ENCODE results near the gene GRK5. TPM values are rescaled to one million over a fixed set of nuclear protein-coding genes. Genes with fewer than 3 reads are reported as not detected.

The GRK5 gene
- total RNA-seq, 1 experiment from 2014 or later: 1.2 TPM

GRCh38 chr10:119495021-119495505 lies 287.7 kb downstream of the GRK5 start:
- Histone ChIP-seq H2BK20ac (ENCODE audit: low read depth, low read length, poor library complexity, severe bottlenecking) (no peak overlapping the region), H2BK120ac (ENCODE audit: low read depth, low read length, poor library complexity, severe bottlenecking) (no peak overlapping the region), H4K91ac (ENCODE audit: insufficient read length, low read depth, low read length) (no peak overlapping the region), H3K79me2 (ENCODE audit: insufficient read depth, low read length) (no peaks in the 10 kb centered on the region), H3K4me1 (ENCODE audit: insufficient read depth, low read length) (no peaks in the 10 kb centered on the region), H3K9me3 (ENCODE audit: control insufficient read depth, low read depth, low read length) (no peaks in the 10 kb centered on the region), H2BK15ac (ENCODE audit: low read depth, low read length) (no peak overlapping the region), H3K23ac (ENCODE audit: insufficient read length, low read depth, low read length) (no peak overlapping the region), H4K20me1 (ENCODE audit: control insufficient read depth, insufficient read depth, insufficient read length) (no peaks in the 10 kb centered on the region), H3K27ac (ENCODE audit: insufficient read length, low read depth, low read length) (no peak overlapping the region), H3K4ac (ENCODE audit: low read depth, low read length) (no peak overlapping the region), H3K79me1 (ENCODE audit: insufficient read depth, low read depth, low read length, poor library complexity, severe bottlenecking) (no peaks in the 10 kb centered on the region), H2BK5ac (ENCODE audit: insufficient read length, low read length) (no peak overlapping the region), H3K23me2 (ENCODE audit: insufficient read length, low read depth, low read length, poor library complexity, severe bottlenecking) (no peaks in the 10 kb centered on the region), H3T11ph (ENCODE audit: low read length) (no peak overlapping the region), H3K56ac (ENCODE audit: insufficient read length, low read depth, low read length) (no peak overlapping the region), H3K27me3 (ENCODE audit: insufficient read depth, low read length) (no peaks in the 10 kb centered on the region), H4K8ac (replicated peaks; ENCODE audit: insufficient read length, low read depth, low read length) (no peak overlapping the region), H4K5ac (ENCODE audit: insufficient read length, low read depth, low read length) (no peak overlapping the region), H2AK5ac (ENCODE audit: insufficient read length, low read length) (no peak overlapping the region), H2AFZ (ENCODE audit: low read length) (no peak overlapping the region), H2BK12ac (ENCODE audit: insufficient read length, low read depth, low read length) (no peak overlapping the region), H3K9ac (ENCODE audit: extremely low read depth, insufficient read length, low read length) (no peak overlapping the region), H3K18ac (ENCODE audit: insufficient read length, low read depth, low read length) (no peak overlapping the region), H3K4me2 (ENCODE audit: insufficient read depth, insufficient read length, low read length) (no peak overlapping the region), H3K14ac (ENCODE audit: insufficient read depth, low read length) (no peak overlapping the region)
- Mint-ChIP-seq H3K27ac (no peak overlapping the region), H3K36me3 (ENCODE audit: insufficient read depth in 1 of 3, low read depth in 3 of 3) (no peaks in the 10 kb centered on the region), H3K27me3 (ENCODE audit: low read depth) (peaks cover 27% of the 10 kb centered on the region), H3K4me3 (no peak overlapping the region), H3K9me3 (no peaks in the 10 kb centered on the region; a peak in 2 of 5 replicates), H3K4me1 (peaks cover 6 to 24% of the 10 kb centered on the region in 2 experiments)
- no peak for TF ChIP-seq CTCF (conservative IDR thresholded peaks at IDR 0.05)
- DNase-seq: no peak
- WGBS (ENCODE audit: extremely low coverage, insufficient read length, low lambda C conversion rate): no CpG with 5 or more reads among the region's 5 CpGs

Measured in H9 (cell line).